SK-N-SH treated with all-trans-retinoic acid at 6 μM for 48 hours (cell line): ENCODE measurements around the gene PCDH9.

ENCODE experiments used
- ATAC-seq: fragments of 200-7000 bp; cut with Tn5 transposase; 3 replicates; pipeline ENCODE4 v1.9.1; 2020; ENCODE audit warnings: mild to moderate bottlenecking, moderate library complexity
- ARNTL ChIP-seq: fragments of 450-650 bp; formaldehyde crosslinking; IDR thresholded peaks from 2 replicates; pipeline ENCODE4 v1.5.0; 2020; ENCODE audit warnings: low read depth, mild to moderate bottlenecking, moderate library complexity, borderline replicate concordance
- BACH2 ChIP-seq: fragments of 250-450 bp; sonication (Bioruptor Pico); IDR thresholded peaks from 2 replicates; pipeline ENCODE4 v1.9.0; 2021; ENCODE audit warnings: mild to moderate bottlenecking, borderline replicate concordance
- CREB5 ChIP-seq: fragments of 250-450 bp; sonication (Bioruptor Pico); IDR thresholded peaks from 2 replicates; pipeline ENCODE4 v1.5.1; 2020; ENCODE audit warnings: low read depth, mild to moderate bottlenecking, moderate library complexity
- CSDC2 ChIP-seq: fragments of 250-450 bp; sonication (Bioruptor Pico); IDR thresholded peaks from 2 replicates; pipeline ENCODE4 v1.5.0; 2020; ENCODE audit warnings: mild to moderate bottlenecking, moderate library complexity
- CSRNP3 ChIP-seq: fragments of 250-450 bp; sonication (Bioruptor Pico); IDR thresholded peaks from 2 replicates; pipeline ENCODE4 v1.5.1; 2021; ENCODE audit warnings: mild to moderate bottlenecking, moderate library complexity
- ESRRG ChIP-seq: fragments of 250-450 bp; sonication (Bioruptor Pico); IDR thresholded peaks from 2 replicates; pipeline ENCODE4 v1.6.1; 2021; ENCODE audit warnings: mild to moderate bottlenecking
- GLIS3 ChIP-seq: fragments of 250-450 bp; sonication (Bioruptor Pico); IDR thresholded peaks from 2 replicates; pipeline ENCODE4 v1.5.0; 2020; ENCODE audit warnings: mild to moderate bottlenecking, moderate library complexity
- ISL1 ChIP-seq: fragments of 250-450 bp; sonication (Bioruptor Pico); IDR thresholded peaks from 2 replicates; pipeline ENCODE4 v2.1.2; 2022; ENCODE audit warnings: mild to moderate bottlenecking, moderate library complexity
- OSR1 ChIP-seq: fragments of 250-450 bp; sonication (Bioruptor Pico); IDR thresholded peaks from 2 replicates; pipeline ENCODE4 v1.8.0; 2022; ENCODE audit warnings: moderate library complexity, mild to moderate bottlenecking, inconsistent platforms
- PPARA ChIP-seq: fragments of 250-450 bp; sonication (Bioruptor Pico); IDR thresholded peaks from 2 replicates; pipeline ENCODE4 v1.5.0; 2020; ENCODE audit warnings: mild to moderate bottlenecking, borderline replicate concordance
- RARB ChIP-seq: fragments of 250-450 bp; sonication (Bioruptor Pico); IDR thresholded peaks from 2 replicates; pipeline ENCODE4 v1.8.0; 2021; ENCODE audit warnings: mild to moderate bottlenecking, moderate library complexity
- SNAI2 ChIP-seq: fragments of 250-450 bp; sonication (Bioruptor Pico); IDR thresholded peaks from 2 replicates; pipeline ENCODE4 v1.5.0; 2020; ENCODE audit warnings: mild to moderate bottlenecking, moderate library complexity
- TCF4 ChIP-seq: fragments of 250-450 bp; sonication (Bioruptor Pico); IDR thresholded peaks from 2 replicates; pipeline ENCODE4 v1.8.0; 2021; ENCODE audit warnings: mild to moderate bottlenecking, moderate library complexity, borderline replicate concordance
- TOX ChIP-seq: fragments of 250-450 bp; sonication (Bioruptor Pico); IDR thresholded peaks from 2 replicates; pipeline ENCODE4 v1.8.0; 2021; ENCODE audit warnings: mild to moderate bottlenecking, moderate library complexity, borderline replicate concordance
- TSHZ2 ChIP-seq: fragments of 250-450 bp; sonication (Bioruptor Pico); IDR thresholded peaks from 2 replicates; pipeline ENCODE4 v1.5.0; 2020; ENCODE audit warnings: mild to moderate bottlenecking, moderate library complexity
- ZC3H10 ChIP-seq: fragments of 250-450 bp; sonication (Bioruptor Pico); IDR thresholded peaks from 2 replicates; pipeline ENCODE4 v1.5.1; 2021; ENCODE audit warnings: mild to moderate bottlenecking, moderate library complexity
- ZFP3 ChIP-seq: fragments of 250-450 bp; sonication (Bioruptor Pico); IDR thresholded peaks from 2 replicates; pipeline ENCODE4 v1.5.0; 2020; ENCODE audit warnings: mild to moderate bottlenecking, moderate library complexity
- ZFP30 ChIP-seq: fragments of 450-650 bp; formaldehyde crosslinking; IDR thresholded peaks from 2 replicates; pipeline ENCODE4 v1.5.0; 2022; ENCODE audit warnings: mild to moderate bottlenecking, moderate library complexity
- ZNF565 ChIP-seq: fragments of 450-650 bp; formaldehyde crosslinking; conservative IDR thresholded peaks from 2 replicates; pipeline ENCODE4 v1.5.0; 2020; ENCODE audit warnings: low read depth, mild to moderate bottlenecking, moderate library complexity
- ZNF70 ChIP-seq: fragments of 450-650 bp; formaldehyde crosslinking; IDR thresholded peaks from 2 replicates; pipeline ENCODE4 v1.5.0; 2020; ENCODE audit warnings: mild to moderate bottlenecking, moderate library complexity
- ZNF8 ChIP-seq: fragments of 450-650 bp; formaldehyde crosslinking; IDR thresholded peaks from 2 replicates; pipeline ENCODE4 v1.5.0; 2020; ENCODE audit warnings: mild to moderate bottlenecking, moderate library complexity

Gene PCDH9

GRCh38 chr13:66663206-66663605 lies 566.9 kb downstream of the PCDH9 start:
- no peak for ATAC-seq

GRCh38 chr13:66661336-66661735 lies 568.8 kb downstream of the PCDH9 start:
- TF ChIP-seq SNAI2 (CRISPR knock-in tag): no peak
- TF ChIP-seq ZFP30 (CRISPR knock-in tag): no peak
- TF ChIP-seq TSHZ2: no peak
- TF ChIP-seq ZNF565 (CRISPR knock-in tag): no peak
- no peak for TF ChIP-seq RARB
- TF ChIP-seq TCF4 (CRISPR knock-in tag): no peak
- no peak for TF ChIP-seq ZNF8 (CRISPR knock-in tag)
- TF ChIP-seq GLIS3 (CRISPR knock-in tag): no peak
- TF ChIP-seq ARNTL (CRISPR knock-in tag): no peak
- no peak for TF ChIP-seq ZFP3 (CRISPR knock-in tag)
- TF ChIP-seq PPARA (CRISPR knock-in tag): no peak
- no peak for TF ChIP-seq OSR1 (CRISPR knock-in tag)
- no peak for TF ChIP-seq ESRRG
- TF ChIP-seq ZNF70 (CRISPR knock-in tag): no peak
- TF ChIP-seq TOX (CRISPR knock-in tag): no peak
- no peak for TF ChIP-seq ZC3H10 (CRISPR knock-in tag)
- TF ChIP-seq CSDC2 (CRISPR knock-in tag): no peak
- no peak for TF ChIP-seq CSRNP3 (CRISPR knock-in tag)
- no peak for TF ChIP-seq BACH2 (CRISPR knock-in tag)
- TF ChIP-seq CREB5 (CRISPR knock-in tag): no peak
- no peak for ATAC-seq

More at GRCh38 chr13:66663206-66663605, 566.9 kb downstream of the PCDH9 start:
- TF ChIP-seq TCF4 (CRISPR knock-in tag) (no peak), ISL1 (CRISPR knock-in tag) (no peak), GLIS3 (CRISPR knock-in tag) (no peak), RARB (no peak), ZNF70 (CRISPR knock-in tag) (no peak), ZNF8 (CRISPR knock-in tag) (no peak), CSDC2 (CRISPR knock-in tag) (no peak), ZC3H10 (CRISPR knock-in tag) (no peak), OSR1 (CRISPR knock-in tag) (no peak), ESRRG (no peak), SNAI2 (CRISPR knock-in tag) (no peak)

GRCh38 chr13:66660468-66660813 lies 569.7 kb downstream of the PCDH9 start:
- TF ChIP-seq ZNF70 (CRISPR knock-in tag) (no peak), OSR1 (CRISPR knock-in tag) (no peak), CSDC2 (CRISPR knock-in tag) (no peak), TOX (CRISPR knock-in tag) (no peak), CREB5 (CRISPR knock-in tag) (no peak), ARNTL (CRISPR knock-in tag) (no peak), ZFP30 (CRISPR knock-in tag) (no peak), PPARA (CRISPR knock-in tag) (no peak), TSHZ2 (no peak), ESRRG (no peak)
- ATAC-seq: no peak
